Measurements from ENCODE around the gene CCDC142.

Gene CCDC142

GRCh38 chr2:74425523-74425922, 57.3 kb downstream of the CCDC142 start:
- no peak for TF ChIP-seq POLR2A (IDR thresholded peaks at IDR 0.05; ENCODE audit: low read length)
- TF ChIP-seq GATA1 (IDR thresholded peaks at IDR 0.05; ENCODE audit: low read depth, low read length) = no peak
- DNase-seq = no peak

- TF ChIP-seq GATA1 (IDR thresholded peaks at IDR 0.05; ENCODE audit: low read depth, low read length) (no peak), POLR2A (IDR thresholded peaks at IDR 0.05; ENCODE audit: low read length) (no peak)
- no peak for DNase-seq
Observed at GRCh38 chr2:74424995-74425406, 57.8 kb downstream of the CCDC142 start.

- TF ChIP-seq GATA1 (IDR thresholded peaks at IDR 0.05; ENCODE audit: low read depth, low read length) (no peak), POLR2A (IDR thresholded peaks at IDR 0.05; ENCODE audit: low read length) (no peak)
- DNase-seq = no peak
Observed at GRCh38 chr2:74424139-74424992, 58.4 kb downstream of the CCDC142 start.
